Measurements from ENCODE around the gene NLRP3.
"Not testable (repeated sequence)": the region's sequence is repeated elsewhere in the genome, so short reads cannot be mapped to it uniquely, and the experiment has no call there.

The NLRP3 gene

GRCh38 chr1:247392088-247392487 lies 23.9 kb upstream of the NLRP3 start:
- DNase-seq: no peak

- not testable (repeated sequence) for DNase-seq
Measured at GRCh38 chr1:247395075-247395474, 20.9 kb upstream of the NLRP3 start.

- DNase-seq: no peak
Measured at GRCh38 chr1:247400685-247401084, 15.3 kb upstream of the NLRP3 start.

GRCh38 chr1:247401310-247402119 lies 14.5 kb upstream of the NLRP3 start:
- no peak for DNase-seq

GRCh38 chr1:247402120-247402675 lies 13.8 kb upstream of the NLRP3 start:
- no peak for DNase-seq

GRCh38 chr1:247406014-247406656 lies 9.8 kb upstream of the NLRP3 start:
- no peak for DNase-seq

GRCh38 chr1:247407180-247407616 lies 8.8 kb upstream of the NLRP3 start:
- no peak for DNase-seq

- no peak for DNase-seq
Measured at GRCh38 chr1:247408100-247408499, 7.9 kb upstream of the NLRP3 start.

- no peak for DNase-seq
Measured at GRCh38 chr1:247409869-247410544, 6.0 kb upstream of the NLRP3 start.

GRCh38 chr1:247411621-247412327 lies 4.2 kb upstream of the NLRP3 start:
- DNase-seq: no peak

GRCh38 chr1:247417831-247418230 lies 1.9 kb downstream of the NLRP3 start:
- no peak for DNase-seq

GRCh38 chr1:247419336-247419735 lies 3.4 kb downstream of the NLRP3 start:
- DNase-seq: no peak

- no peak for DNase-seq
Measured at GRCh38 chr1:247421074-247421473, 5.1 kb downstream of the NLRP3 start.

GRCh38 chr1:247429496-247429895 lies 13.5 kb downstream of the NLRP3 start:
- DNase-seq: no peak

GRCh38 chr1:247430434-247430833 lies 14.5 kb downstream of the NLRP3 start:
- DNase-seq: no peak

GRCh38 chr1:247431643-247432042 lies 15.7 kb downstream of the NLRP3 start:
- DNase-seq: no peak

GRCh38 chr1:247434005-247434404 lies 18.0 kb downstream of the NLRP3 start:
- no peak for DNase-seq

GRCh38 chr1:247435030-247435758 lies 19.2 kb downstream of the NLRP3 start:
- no peak for DNase-seq

- no peak for DNase-seq
Measured at GRCh38 chr1:247435759-247436147, 19.8 kb downstream of the NLRP3 start.

GRCh38 chr1:247437551-247438505 lies 21.9 kb downstream of the NLRP3 start:
- DNase-seq: no peak
